HepG2 (cell line): Measurements from ENCODE around the gene RING1. TPM values are rescaled to one million over a fixed set of nuclear protein-coding genes. Genes with fewer than 3 reads are reported as not detected.
A peak's percentile ranks its signal among the peaks of the same experiment; 100 is the strongest.

Experiments used
- ESRRA ChIP-seq: sonication (generic); formaldehyde crosslinking; IDR thresholded peaks from 2 replicates; pipeline ENCODE4 v1.5.1; 2020; ENCODE audit warnings: mild to moderate bottlenecking, low read depth, missing genetic modification reagents
- HNF4G ChIP-seq, 2 experiments: sonication (generic) in 1 of 2; formaldehyde crosslinking in 1 of 2; IDR thresholded peaks; 2 replicates each; pipeline versions ENCODE4 v1.4.0 to v1.6.1; 2011 to 2020; ENCODE audit warnings: borderline replicate concordance in 2 of 2, low read depth in 2 of 2, mild to moderate bottlenecking in 2 of 2, low read length in 1 of 2, missing genetic modification reagents in 1 of 2, moderate library complexity in 1 of 2
- NFAT5 ChIP-seq: sonication (generic); formaldehyde crosslinking; IDR thresholded peaks from 2 replicates; pipeline ENCODE4 v1.4.0; 2020; ENCODE audit warnings: missing genetic modification reagents
- PTBP1 ChIP-seq: fragments of 200-400 bp; formaldehyde crosslinking; IDR thresholded peaks from 2 replicates; pipeline ENCODE4 v1.6.1; 2018; ENCODE audit warnings: low read length, low read depth; ENCODE audit not compliant: poor library complexity, severe bottlenecking
- ZBTB7B ChIP-seq: sonication (generic); formaldehyde crosslinking; IDR thresholded peaks from 2 replicates; pipeline ENCODE4 v1.4.0; 2020; ENCODE audit warnings: missing genetic modification reagents
- ZC3H4 ChIP-seq: sonication (generic); formaldehyde crosslinking; IDR thresholded peaks from 2 replicates; pipeline ENCODE4 v1.4.0; 2020; ENCODE audit warnings: missing genetic modification reagents, borderline replicate concordance
- ZNF143 ChIP-seq: sonication (generic); formaldehyde crosslinking; IDR thresholded peaks from 2 replicates; pipeline ENCODE4 v1.4.0; 2020; ENCODE audit warnings: missing genetic modification reagents
- ZNF775 ChIP-seq: sonication (generic); formaldehyde crosslinking; IDR thresholded peaks from 2 replicates; pipeline ENCODE4 v1.4.0; 2020; ENCODE audit warnings: missing genetic modification reagents, mild to moderate bottlenecking, moderate library complexity, borderline replicate concordance
- ZNF780A ChIP-seq: sonication (generic); formaldehyde crosslinking; IDR thresholded peaks from 2 replicates; pipeline ENCODE4 v1.8.0; 2022; ENCODE audit warnings: mild to moderate bottlenecking, missing genetic modification reagents, moderate library complexity
- polyA plus RNA-seq, 8 experiments: library from polyadenylated mRNA; depleted of rRNA in 3 of 8; stranded (reverse) in 7 of 8; unstranded in 1 of 8; fragments of >200 nt; fragmentation: Illumina TruSeq in 4 of 8; extraction: Trizol in 4 of 8; gene quantifications; 2 replicates each; pipeline versions ENCODE4 v1.2.1 to v1.2.3, GENCODE V29; 2011 to 2016; ENCODE audit warnings: low read depth in 4 of 8, missing spikeins in 1 of 8, mixed read lengths in 1 of 8; ENCODE audit not compliant: insufficient read depth in 1 of 8
- total RNA-seq, 5 experiments: library from RNA; depleted of rRNA; stranded (reverse); fragments of >200 nt; fragmentation: Illumina TruSeq; extraction: Trizol; gene quantifications; 2 replicates each; pipeline ENCODE4 v1.2.3, GENCODE V29; 2016; ENCODE audit warnings: low read depth in 1 of 5
- TF ChIP-seq, protein P1 (sequence below), 2 experiments: sonication (generic) in 1 of 2; formaldehyde crosslinking in 1 of 2; IDR thresholded peaks; 2 replicates each; pipeline versions ENCODE4 v1.5.1 to v1.6.1; 2011 to 2020; ENCODE audit warnings: borderline replicate concordance in 1 of 2, low read depth in 1 of 2, low read length in 1 of 2, mild to moderate bottlenecking in 1 of 2, missing genetic modification reagents in 1 of 2, moderate library complexity in 1 of 2
- TF ChIP-seq, protein P2 (sequence below), 2 experiments: sonication (generic) in 1 of 2; formaldehyde crosslinking in 1 of 2; IDR thresholded peaks; 2 replicates each; pipeline versions ENCODE4 v1.4.0 to v1.6.1; 2018 to 2020; ENCODE audit warnings: missing genetic modification reagents in 2 of 2, borderline replicate concordance in 1 of 2, low read depth in 1 of 2, mild to moderate bottlenecking in 1 of 2, missing biosample characterization in 1 of 2
- TF ChIP-seq, protein P3 (sequence below): sonication (generic); formaldehyde crosslinking; IDR thresholded peaks from 2 replicates; pipeline ENCODE4 v1.4.0; 2020; ENCODE audit warnings: missing genetic modification reagents, borderline replicate concordance

Gene RING1
- total and polyA plus RNA-seq, 2 of the 13 experiments (the other 11 are each of a cell fraction or from before 2014, with no cell fraction given), result 23.9 to 33.6 TPM

- TF ChIP-seq, protein P1, sequence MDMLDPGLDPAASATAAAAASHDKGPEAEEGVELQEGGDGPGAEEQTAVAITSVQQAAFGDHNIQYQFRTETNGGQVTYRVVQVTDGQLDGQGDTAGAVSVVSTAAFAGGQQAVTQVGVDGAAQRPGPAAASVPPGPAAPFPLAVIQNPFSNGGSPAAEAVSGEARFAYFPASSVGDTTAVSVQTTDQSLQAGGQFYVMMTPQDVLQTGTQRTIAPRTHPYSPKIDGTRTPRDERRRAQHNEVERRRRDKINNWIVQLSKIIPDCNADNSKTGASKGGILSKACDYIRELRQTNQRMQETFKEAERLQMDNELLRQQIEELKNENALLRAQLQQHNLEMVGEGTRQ (IDR thresholded peaks at IDR 0.05; ENCODE audit: low read depth, low read length), result 0 out of 2 replicates have a peak, but pooled peaks have one; percentile 4
- TF ChIP-seq, protein P1 (CRISPR knock-in tag; IDR thresholded peaks at IDR 0.05; ENCODE audit: borderline replicate concordance), result no peak
- no peak for TF ChIP-seq HNF4G (IDR thresholded peaks at IDR 0.05; ENCODE audit: borderline replicate concordance, low read depth, low read length)
- TF ChIP-seq HNF4G (CRISPR knock-in tag; IDR thresholded peaks at IDR 0.05; ENCODE audit: borderline replicate concordance, low read depth), result 0 out of 2 replicates have a peak, but pooled peaks have one; percentile 25
- no peak for TF ChIP-seq ZNF775 (CRISPR knock-in tag)
- TF ChIP-seq, protein P2, sequence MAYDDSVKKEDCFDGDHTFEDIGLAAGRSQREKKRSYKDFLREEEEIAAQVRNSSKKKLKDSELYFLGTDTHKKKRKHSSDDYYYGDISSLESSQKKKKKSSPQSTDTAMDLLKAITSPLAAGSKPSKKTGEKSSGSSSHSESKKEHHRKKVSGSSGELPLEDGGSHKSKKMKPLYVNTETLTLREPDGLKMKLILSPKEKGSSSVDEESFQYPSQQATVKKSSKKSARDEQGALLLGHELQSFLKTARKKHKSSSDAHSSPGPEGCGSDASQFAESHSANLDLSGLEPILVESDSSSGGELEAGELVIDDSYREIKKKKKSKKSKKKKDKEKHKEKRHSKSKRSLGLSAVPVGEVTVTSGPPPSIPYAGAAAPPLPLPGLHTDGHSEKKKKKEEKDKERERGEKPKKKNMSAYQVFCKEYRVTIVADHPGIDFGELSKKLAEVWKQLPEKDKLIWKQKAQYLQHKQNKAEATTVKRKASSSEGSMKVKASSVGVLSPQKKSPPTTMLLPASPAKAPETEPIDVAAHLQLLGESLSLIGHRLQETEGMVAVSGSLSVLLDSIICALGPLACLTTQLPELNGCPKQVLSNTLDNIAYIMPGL (CRISPR knock-in tag; IDR thresholded peaks at IDR 0.05; ENCODE audit: borderline replicate concordance in 1 of 2, low read depth in 1 of 2), result peak; percentile 37 to 73; a peak in 3 of 4 replicates
- TF ChIP-seq ZNF780A (CRISPR knock-in tag), result no peak; the same call in 1 of the 2 replicates
- TF ChIP-seq ZNF143, result peak; percentile 11; the same call in 1 of the 2 replicates
- TF ChIP-seq PTBP1, result no peak
- TF ChIP-seq ZC3H4, result no peak
- TF ChIP-seq, protein P3, sequence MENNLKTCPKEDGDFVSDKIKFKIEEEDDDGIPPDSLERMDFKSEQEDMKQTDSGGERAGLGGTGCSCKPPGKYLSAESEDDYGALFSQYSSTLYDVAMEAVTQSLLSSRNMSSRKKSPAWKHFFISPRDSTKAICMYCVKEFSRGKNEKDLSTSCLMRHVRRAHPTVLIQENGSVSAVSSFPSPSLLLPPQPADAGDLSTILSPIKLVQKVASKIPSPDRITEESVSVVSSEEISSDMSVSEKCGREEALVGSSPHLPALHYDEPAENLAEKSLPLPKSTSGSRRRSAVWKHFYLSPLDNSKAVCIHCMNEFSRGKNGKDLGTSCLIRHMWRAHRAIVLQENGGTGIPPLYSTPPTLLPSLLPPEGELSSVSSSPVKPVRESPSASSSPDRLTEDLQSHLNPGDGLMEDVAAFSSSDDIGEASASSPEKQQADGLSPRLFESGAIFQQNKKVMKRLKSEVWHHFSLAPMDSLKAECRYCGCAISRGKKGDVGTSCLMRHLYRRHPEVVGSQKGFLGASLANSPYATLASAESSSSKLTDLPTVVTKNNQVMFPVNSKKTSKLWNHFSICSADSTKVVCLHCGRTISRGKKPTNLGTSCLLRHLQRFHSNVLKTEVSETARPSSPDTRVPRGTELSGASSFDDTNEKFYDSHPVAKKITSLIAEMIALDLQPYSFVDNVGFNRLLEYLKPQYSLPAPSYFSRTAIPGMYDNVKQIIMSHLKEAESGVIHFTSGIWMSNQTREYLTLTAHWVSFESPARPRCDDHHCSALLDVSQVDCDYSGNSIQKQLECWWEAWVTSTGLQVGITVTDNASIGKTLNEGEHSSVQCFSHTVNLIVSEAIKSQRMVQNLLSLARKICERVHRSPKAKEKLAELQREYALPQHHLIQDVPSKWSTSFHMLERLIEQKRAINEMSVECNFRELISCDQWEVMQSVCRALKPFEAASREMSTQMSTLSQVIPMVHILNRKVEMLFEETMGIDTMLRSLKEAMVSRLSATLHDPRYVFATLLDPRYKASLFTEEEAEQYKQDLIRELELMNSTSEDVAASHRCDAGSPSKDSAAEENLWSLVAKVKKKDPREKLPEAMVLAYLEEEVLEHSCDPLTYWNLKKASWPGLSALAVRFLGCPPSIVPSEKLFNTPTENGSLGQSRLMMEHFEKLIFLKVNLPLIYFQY (CRISPR knock-in tag), result no peak
- TF ChIP-seq NFAT5 (CRISPR knock-in tag), result no peak
- TF ChIP-seq ZBTB7B, result peak; percentile 34; the same call in 1 of the 2 replicates
- TF ChIP-seq ESRRA (CRISPR knock-in tag), result 0 out of 2 replicates have a peak, but pooled peaks have one; percentile 27
Measured at GRCh38 chr6:33197431-33198048, 10.8 kb upstream of the RING1 start (continued).
